Right lung (tissue), 5 donors: ENCODE measurements around the gene CHGA. TPM values are rescaled to one million over a fixed set of nuclear protein-coding genes. Genes with fewer than 3 reads are reported as not detected.

ENCODE experiments used
- DNase-seq, 2 donors: peaks; one replicate each; pipeline ENCODE4 v3.0.0-alpha.2; 2013
- polyA plus RNA-seq, 5 donors: library from polyadenylated mRNA; unstranded; fragments of 120-200 nt; gene quantifications; one replicate each; pipeline versions ENCODE4 v1.2.1 to v1.2.3, GENCODE V29; 2013; ENCODE audit warnings: inconsistent platforms in 1 of 5, low replicate concordance in 1 of 5; ENCODE audit not compliant: insufficient read length in 5 of 5, insufficient read depth in 1 of 5

The CHGA gene
- polyA plus RNA-seq, 5 donors = 2.1 to 3.4 (median 2.4) TPM

- DNase-seq = no peak
Observed at GRCh38 chr14:92959761-92960680, 37.1 kb downstream of the CHGA start.

- no peak for DNase-seq
Observed at GRCh38 chr14:92960706-92961566, 38.0 kb downstream of the CHGA start.

GRCh38 chr14:92961567-92961855 is 38.6 kb downstream of the CHGA start:
- no peak for DNase-seq

GRCh38 chr14:92962031-92962830 is 39.3 kb downstream of the CHGA start:
- no peak for DNase-seq

- DNase-seq = no peak
Observed at GRCh38 chr14:92962831-92963095, 39.8 kb downstream of the CHGA start.

- DNase-seq = no peak
Observed at GRCh38 chr14:92963301-92964123, 40.6 kb downstream of the CHGA start.

GRCh38 chr14:92964124-92965109 is 41.5 kb downstream of the CHGA start:
- no peak for DNase-seq

GRCh38 chr14:92965281-92965680 is 42.3 kb downstream of the CHGA start:
- no peak for DNase-seq

GRCh38 chr14:92967346-92967926 is 44.5 kb downstream of the CHGA start:
- DNase-seq = no peak

GRCh38 chr14:92968291-92969020 is 45.5 kb downstream of the CHGA start:
- no peak for DNase-seq

- no peak for DNase-seq
Observed at GRCh38 chr14:92969430-92969829, 46.5 kb downstream of the CHGA start.

- DNase-seq = no peak
Observed at GRCh38 chr14:92969871-92970270, 46.9 kb downstream of the CHGA start.

GRCh38 chr14:92970271-92970670 is 47.3 kb downstream of the CHGA start:
- no peak for DNase-seq

- DNase-seq = no peak
Observed at GRCh38 chr14:92971601-92972180, 48.7 kb downstream of the CHGA start.

- no peak for DNase-seq
Observed at GRCh38 chr14:92973261-92973797, 50.4 kb downstream of the CHGA start.

- DNase-seq = no peak
Observed at GRCh38 chr14:92973798-92974372, 50.9 kb downstream of the CHGA start.

GRCh38 chr14:92974541-92975345 is 51.8 kb downstream of the CHGA start:
- no peak for DNase-seq
